ENCODE measurements around the gene SYPL1. TPM values are rescaled to one million over a fixed set of nuclear protein-coding genes. Genes with fewer than 3 reads are reported as not detected.
"Not testable (repeated sequence)": the region's sequence is repeated elsewhere in the genome, so short reads cannot be mapped to it uniquely, and the experiment has no call there.

SYPL1 gene
- total and polyA plus RNA-seq, 7 donors, result 66.3 to 113 (median 79.0) TPM

GRCh38 chr7:106139265-106140251, 27.4 kb upstream of the SYPL1 start:
- DNase-seq (peak; percentile 37 to 68), ATAC-seq (peak; percentile 93 to 97 (median 96))
- 17 to 35% (median 25%) methylated on average over 8 of the region's 8 CpGs for WGBS, 3 donors
- Histone ChIP-seq H3K27me3 (ENCODE audit: insufficient read depth in 3 of 3, low read length in 2 of 3) (no peaks in the 10 kb centered on the region), H3K4me3 (peak overlapping the region; percentile 52), H3K9me3 (no peaks in the 10 kb centered on the region), H3K36me3 (ENCODE audit: insufficient read depth in 1 of 2, low read depth in 1 of 2) (no peaks in the 10 kb centered on the region), H3K4me1 (peaks cover 21% of the 10 kb centered on the region), H3K27ac (peak overlapping the region; percentile 96)
- no peak for TF ChIP-seq CTCF (IDR thresholded peaks at IDR 0.05)
- intact Hi-C loops (cut with DNase I), result loop anchor here (1.0 to 10.0 kb wide), 3 partner anchors 27 to 465 kb away; partner anchors contain the start of genes ATXN7L1 (in 1 of the 2) and SYPL1 (in 1 of the 2)

- Histone ChIP-seq H3K4me1 (peaks cover 27% of the 10 kb centered on the region), H3K4me3 (peak overlapping the region; percentile 52), H3K36me3 (ENCODE audit: insufficient read depth in 1 of 2, low read depth in 1 of 2) (no peaks in the 10 kb centered on the region), H3K27ac (peak overlapping the region; percentile 96), H3K9me3 (no peaks in the 10 kb centered on the region), H3K27me3 (ENCODE audit: insufficient read depth in 3 of 3, low read length in 2 of 3) (no peaks in the 10 kb centered on the region)
- intact Hi-C loops (cut with DNase I), result loop anchor here (1.0 to 10.0 kb wide), 2 partner anchors 26 to 264 kb away; partner anchors contain the start of genes ATXN7L1 (in 1 of the 2) and SYPL1 (in 1 of the 2)
- DNase-seq (no peak), ATAC-seq (no peak)
- WGBS, 3 donors, result 57 to 81% (median 58%) methylated on average over 6 of the region's 6 CpGs
- TF ChIP-seq CTCF (IDR thresholded peaks at IDR 0.05), result no peak
Measured at GRCh38 chr7:106138776-106139175, 26.7 kb upstream of the SYPL1 start.

DNA sequence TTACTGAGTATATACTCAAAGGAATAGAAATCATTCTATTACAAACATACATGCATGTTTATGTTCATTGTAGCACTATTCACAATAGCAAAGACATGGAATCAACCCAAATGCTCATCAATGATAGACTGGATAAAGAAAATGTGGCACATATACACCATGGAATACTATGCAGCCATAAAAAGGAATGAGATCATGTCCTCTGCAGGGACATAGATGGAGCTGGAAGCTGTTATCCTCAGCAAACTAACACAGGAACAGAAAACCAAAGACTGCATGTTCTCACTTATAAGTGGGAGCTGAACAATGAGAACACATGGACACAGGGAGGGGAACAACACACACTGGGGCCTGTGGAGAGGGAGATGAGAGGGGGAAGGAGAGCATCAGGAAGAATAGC, 26.1 kb upstream of the SYPL1 start:
- not testable (repeated sequence) for H3K27me3 ChIP-seq (ENCODE audit: insufficient read depth in 3 of 3, low read length in 2 of 3); H3K36me3 ChIP-seq (ENCODE audit: insufficient read depth in 1 of 2, low read depth in 1 of 2); H3K9me3 ChIP-seq; ATAC-seq; H3K4me3 ChIP-seq; DNase-seq
- intact Hi-C loops (cut with DNase I), result loop anchor here in 1 of 2 donors (10.0 kb wide), 1 partner anchor 263 kb away; the partner anchor contains the start of gene ATXN7L1
- peaks cover 31% of the 10 kb centered on the region for H3K4me1 ChIP-seq
- H3K27ac ChIP-seq, result peak overlapping the region; percentile 96

GRCh38 chr7:106134241-106134640, 22.1 kb upstream of the SYPL1 start:
- no peak overlapping the region for H3K27ac ChIP-seq
- H3K27me3 ChIP-seq (ENCODE audit: insufficient read depth in 3 of 3, low read length in 2 of 3), result no peaks in the 10 kb centered on the region
- intact Hi-C loops (cut with DNase I), result loop anchor here in 1 of 2 donors (10.0 kb wide), 1 partner anchor 259 kb away; the partner anchor contains the start of gene ATXN7L1
- H3K4me3 ChIP-seq, result no peak overlapping the region
- peaks cover 29% of the 10 kb centered on the region for H3K4me1 ChIP-seq
- no peak for TF ChIP-seq CTCF (IDR thresholded peaks at IDR 0.05)
- 60 to 84% (median 77%) methylated on average over 3 of the region's 3 CpGs for whole genome bisulfite sequencing, 3 donors
- H3K36me3 ChIP-seq (ENCODE audit: insufficient read depth in 1 of 2, low read depth in 1 of 2), result no peaks in the 10 kb centered on the region
- H3K9me3 ChIP-seq, result no peaks in the 10 kb centered on the region
- ATAC-seq (no peak), DNase-seq (no peak)

DNA sequence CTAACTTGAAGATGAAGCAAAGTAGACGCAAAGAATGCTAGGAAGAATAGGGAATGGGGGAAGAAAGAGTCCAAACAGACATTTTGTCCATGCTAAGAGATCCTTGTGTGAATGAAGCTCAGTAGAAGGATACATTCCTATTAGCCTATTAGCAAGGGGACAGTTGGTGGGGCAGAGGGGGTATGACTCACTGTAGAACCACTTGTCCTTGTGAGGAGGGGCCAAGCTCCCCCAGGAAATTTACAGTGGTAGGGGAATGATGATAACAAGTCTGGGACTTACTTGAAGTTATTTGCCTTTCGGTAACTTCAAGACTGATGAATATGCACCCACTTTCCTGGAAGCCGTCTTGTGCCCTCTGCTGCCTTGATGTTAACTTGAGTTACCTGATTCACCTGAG, 17.2 kb upstream of the SYPL1 start:
- Histone ChIP-seq H3K27me3 (ENCODE audit: insufficient read depth in 3 of 3, low read length in 2 of 3) (no peaks in the 10 kb centered on the region), H3K4me3 (no peak overlapping the region), H3K4me1 (peaks cover 48% of the 10 kb centered on the region), H3K27ac (no peak overlapping the region), H3K9me3 (no peaks in the 10 kb centered on the region), H3K36me3 (ENCODE audit: insufficient read depth in 1 of 2, low read depth in 1 of 2) (no peaks in the 10 kb centered on the region)
- ATAC-seq (no peak), DNase-seq (no peak)
- intact Hi-C loops (cut with DNase I), result no loop called here
- 92 to 98% (median 92%) methylated on average over 3 of the region's 3 CpGs for WGBS, 3 donors
- TF ChIP-seq CTCF (IDR thresholded peaks at IDR 0.05), result no peak

Data from psoas muscle (tissue), 8 donors.